WERI-Rb-1 (cell line): ENCODE data around the gene TLCD5.

ENCODE experiments used
- DNase-seq: peaks from one replicate; pipeline ENCODE4 v3.0.0-alpha.2; 2020
- H3K27ac ChIP-seq: fragments of 250-450 bp; sonication (Bioruptor Pico); 2 replicates; pipeline ENCODE4 v1.5.1; 2020; ENCODE audit warnings: mild to moderate bottlenecking, moderate library complexity
- H3K27me3 ChIP-seq: fragments of 250-450 bp; sonication (Bioruptor Pico); 2 replicates; pipeline ENCODE4 v1.5.1; 2021; ENCODE audit warnings: mild to moderate bottlenecking, low read depth, moderate library complexity; ENCODE audit not compliant: insufficient read depth, severe bottlenecking
- H3K36me3 ChIP-seq: fragments of 250-450 bp; sonication (Bioruptor Pico); 2 replicates; pipeline ENCODE4 v1.5.1; 2020; ENCODE audit warnings: mild to moderate bottlenecking, moderate library complexity
- H3K4me3 ChIP-seq: 2 replicates; pipeline ENCODE4 v1.5.1; 2011; ENCODE audit warnings: low read depth, mild to moderate bottlenecking, control low read depth, low read length
- H3K9me3 ChIP-seq: fragments of 250-450 bp; sonication (Bioruptor Pico); 2 replicates; pipeline ENCODE4 v1.5.1; 2021; ENCODE audit warnings: mild to moderate bottlenecking, moderate library complexity; ENCODE audit not compliant: severe bottlenecking
- TF ChIP-seq, protein P1 (sequence below): IDR thresholded peaks from 2 replicates; pipeline ENCODE4 v1.5.1; 2011; ENCODE audit warnings: low read depth, mild to moderate bottlenecking, control low read depth, inconsistent platforms, low read length

The TLCD5 gene

DNA sequence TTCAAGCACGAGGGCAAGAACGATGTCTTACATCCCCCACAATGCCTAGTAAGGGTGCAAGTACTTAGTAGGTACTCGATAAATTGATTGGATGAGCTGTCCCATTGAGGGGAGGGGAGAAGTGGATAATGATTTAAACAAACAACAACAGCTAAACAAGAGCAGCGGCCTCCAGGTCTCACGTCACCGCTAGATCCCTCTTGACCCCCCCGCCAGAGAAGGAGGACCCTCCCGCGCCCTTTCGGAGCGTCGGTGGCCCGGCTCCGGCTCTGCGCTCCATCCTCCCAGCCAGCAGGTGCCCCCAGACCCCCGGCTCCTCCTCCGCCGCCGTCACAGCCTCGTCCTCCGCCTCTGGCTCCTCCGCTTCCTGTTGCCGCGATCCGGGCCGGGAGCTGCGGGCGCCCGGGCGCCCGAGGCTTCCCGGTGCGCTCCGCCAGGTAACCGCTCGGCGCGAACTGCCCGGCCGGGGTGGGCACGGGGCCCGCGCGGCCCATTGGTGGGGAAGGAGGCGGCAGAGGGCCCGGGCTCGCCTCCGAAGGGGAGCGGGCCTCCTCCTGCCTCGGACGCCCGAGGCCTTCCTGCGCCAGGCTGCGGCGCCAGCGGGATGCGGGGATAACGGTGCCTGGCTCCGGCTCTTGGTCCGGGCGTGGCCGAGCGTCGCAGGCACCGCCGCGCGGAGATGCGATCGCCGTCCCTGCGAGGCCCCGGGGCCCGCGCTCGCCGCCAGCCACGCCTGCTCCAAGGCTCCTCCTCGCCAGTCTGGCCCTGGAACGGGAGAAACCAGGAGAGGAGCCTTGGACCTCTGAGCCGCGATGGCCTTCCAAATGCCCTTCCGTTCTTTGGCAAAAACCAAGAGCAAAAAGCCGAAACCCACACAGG lies at the start of gene TLCD5:
Gene TLCD5, plus strand, starts transcription at position 368 of the 879 bp plus-strand sequence. CDS start 2,143 bp downstream, outside the sequence.
- Histone ChIP-seq H3K36me3 (peaks cover 5% of the 10 kb centered on the region), H3K9me3 (no peaks in the 10 kb centered on the region), H3K27me3 (no peaks in the 10 kb centered on the region), H3K27ac (peak within 1 kb of the TSS; percentile 81), H3K4me3 (peak within 1 kb of the TSS; percentile 75)
- peak; percentile 90 for DNase-seq
- TF ChIP-seq, protein P1, sequence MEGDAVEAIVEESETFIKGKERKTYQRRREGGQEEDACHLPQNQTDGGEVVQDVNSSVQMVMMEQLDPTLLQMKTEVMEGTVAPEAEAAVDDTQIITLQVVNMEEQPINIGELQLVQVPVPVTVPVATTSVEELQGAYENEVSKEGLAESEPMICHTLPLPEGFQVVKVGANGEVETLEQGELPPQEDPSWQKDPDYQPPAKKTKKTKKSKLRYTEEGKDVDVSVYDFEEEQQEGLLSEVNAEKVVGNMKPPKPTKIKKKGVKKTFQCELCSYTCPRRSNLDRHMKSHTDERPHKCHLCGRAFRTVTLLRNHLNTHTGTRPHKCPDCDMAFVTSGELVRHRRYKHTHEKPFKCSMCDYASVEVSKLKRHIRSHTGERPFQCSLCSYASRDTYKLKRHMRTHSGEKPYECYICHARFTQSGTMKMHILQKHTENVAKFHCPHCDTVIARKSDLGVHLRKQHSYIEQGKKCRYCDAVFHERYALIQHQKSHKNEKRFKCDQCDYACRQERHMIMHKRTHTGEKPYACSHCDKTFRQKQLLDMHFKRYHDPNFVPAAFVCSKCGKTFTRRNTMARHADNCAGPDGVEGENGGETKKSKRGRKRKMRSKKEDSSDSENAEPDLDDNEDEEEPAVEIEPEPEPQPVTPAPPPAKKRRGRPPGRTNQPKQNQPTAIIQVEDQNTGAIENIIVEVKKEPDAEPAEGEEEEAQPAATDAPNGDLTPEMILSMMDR: peak; percentile 18; the same call in 1 of the 2 replicates

DNA sequence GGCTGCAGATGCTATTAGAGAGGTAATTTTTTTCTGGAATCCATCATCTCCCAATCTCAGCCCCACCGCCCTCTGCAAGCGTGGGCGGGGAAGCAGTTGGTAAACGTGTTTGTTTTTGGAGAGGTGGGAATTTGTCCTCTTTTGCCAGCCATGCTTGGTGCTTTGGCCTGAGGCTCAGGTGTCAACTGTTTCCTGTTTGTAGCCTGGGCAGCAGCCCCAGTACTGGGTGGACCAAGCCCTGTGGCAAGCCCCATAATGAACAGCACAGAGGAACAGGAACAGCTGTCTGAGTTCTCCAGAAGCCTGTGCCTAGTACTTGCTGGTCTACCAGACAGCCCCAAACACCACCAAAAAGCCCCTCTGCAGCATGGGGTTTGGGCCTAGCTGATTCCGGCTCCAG lies 45.6 kb upstream of the TLCD5 start:
- no peaks in the 10 kb centered on the region for H3K27me3 ChIP-seq
- H3K36me3 ChIP-seq: no peaks in the 10 kb centered on the region
- H3K27ac ChIP-seq: no peak overlapping the region
- H3K4me3 ChIP-seq: no peak overlapping the region
- no peak for DNase-seq
- H3K9me3 ChIP-seq: no peaks in the 10 kb centered on the region
- TF ChIP-seq, protein P1: no peak

DNA sequence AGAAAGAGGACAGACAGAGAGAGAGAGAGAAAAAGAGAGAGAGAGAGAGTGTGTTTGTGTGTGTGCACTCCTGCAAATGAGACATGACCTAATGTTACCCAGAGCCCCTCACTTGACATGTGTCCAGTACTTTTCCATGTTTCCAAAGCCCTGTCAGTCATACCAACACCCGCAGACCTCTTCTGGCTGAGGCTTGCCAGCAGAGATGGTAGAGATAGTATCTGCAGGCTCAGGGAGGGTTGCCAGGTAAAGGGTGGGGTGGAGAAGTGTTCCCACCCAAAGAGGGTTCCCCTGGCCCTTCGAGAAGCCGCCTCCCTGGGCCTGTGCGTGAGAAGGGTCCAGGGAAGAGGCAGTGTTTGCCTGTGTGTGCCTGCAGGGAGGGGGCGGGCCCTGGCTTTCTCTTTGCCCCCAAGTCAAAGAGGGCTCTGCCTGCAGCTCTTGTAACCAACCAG lies 44.5 kb upstream of the TLCD5 start:
- H3K4me3 ChIP-seq: no peak overlapping the region
- H3K36me3 ChIP-seq: no peaks in the 10 kb centered on the region
- H3K27me3 ChIP-seq: no peaks in the 10 kb centered on the region
- no peaks in the 10 kb centered on the region for H3K9me3 ChIP-seq
- TF ChIP-seq, protein P1: no peak
- DNase-seq: no peak
- H3K27ac ChIP-seq: peak overlapping the region; percentile 50

DNA sequence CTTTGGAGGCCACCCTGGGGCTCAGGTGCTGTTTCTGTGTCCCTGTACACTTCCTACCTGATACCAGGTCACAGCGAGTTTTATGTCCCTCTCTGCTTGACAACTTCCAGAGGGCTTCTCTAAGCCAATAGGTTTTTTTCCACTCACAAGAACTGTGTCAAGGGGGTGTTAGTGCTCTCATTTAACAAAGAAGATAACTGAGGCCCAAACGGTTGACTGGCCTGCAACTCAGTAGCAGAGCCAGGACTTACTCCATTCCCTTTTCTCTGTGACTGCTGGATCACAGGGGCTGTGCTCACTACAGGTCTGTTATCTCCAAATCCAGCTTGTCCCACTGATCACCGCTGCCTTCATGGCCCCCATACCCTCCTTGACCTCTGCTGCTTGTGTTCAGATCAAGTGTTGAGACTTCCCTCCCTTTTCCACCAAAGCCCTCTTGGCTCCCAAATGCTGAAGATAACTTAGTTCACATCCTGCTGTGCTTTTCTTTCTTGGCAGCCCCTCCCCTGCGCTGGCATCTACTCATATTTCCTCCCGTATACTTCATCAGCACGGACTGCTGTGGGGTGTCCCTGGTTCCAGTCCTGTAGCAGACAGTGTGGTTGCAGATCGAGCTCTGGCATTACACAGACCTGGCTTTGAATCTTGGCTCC lies 43.8 kb upstream of the TLCD5 start:
- peak overlapping the region; percentile 50 for H3K27ac ChIP-seq
- H3K4me3 ChIP-seq: no peak overlapping the region
- no peaks in the 10 kb centered on the region for H3K36me3 ChIP-seq
- DNase-seq: peak; percentile 43
- no peaks in the 10 kb centered on the region for H3K9me3 ChIP-seq
- no peaks in the 10 kb centered on the region for H3K27me3 ChIP-seq
- TF ChIP-seq, protein P1: no peak

DNA sequence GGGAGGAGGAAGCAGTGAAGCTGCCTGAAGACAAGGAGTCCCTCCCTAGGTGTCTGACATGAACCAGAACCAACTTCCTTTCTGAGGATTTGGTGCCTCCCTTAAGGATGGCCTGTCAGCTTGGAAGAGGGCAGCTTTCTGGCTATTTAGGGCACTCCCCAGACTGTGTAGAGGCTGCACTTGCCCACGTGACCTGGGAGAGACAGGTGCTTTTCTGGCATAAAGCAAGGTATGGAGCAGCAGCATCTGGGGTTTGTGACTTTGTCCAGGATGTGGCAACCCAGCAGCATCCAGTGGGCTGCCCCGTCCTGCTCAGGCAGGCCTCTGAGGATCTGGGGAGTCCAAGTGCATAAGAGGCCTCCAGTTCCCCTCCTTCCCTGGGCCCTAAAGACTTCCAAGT lies 42.0 kb upstream of the TLCD5 start:
- DNase-seq: no peak
- TF ChIP-seq, protein P1: no peak
- Histone ChIP-seq H3K4me3 (no peak overlapping the region), H3K36me3 (no peaks in the 10 kb centered on the region), H3K27ac (no peak overlapping the region), H3K27me3 (no peaks in the 10 kb centered on the region), H3K9me3 (no peaks in the 10 kb centered on the region)
